K562 (cell line): Measurements from ENCODE around the gene HRCT1.

Experiments
- ATF1 ChIP-seq, 2 experiments: fragments of 450-650 bp in 1 of 2; IDR thresholded peaks; 2 replicates each; pipeline ENCODE4 v1.6.1; 2016; ENCODE audit warnings: missing compliant biosample characterization in 1 of 2, missing genetic modification characterization in 1 of 2
- BRF2 ChIP-seq: IDR thresholded peaks from 3 replicates; pipeline ENCODE4 v1.6.1; 2011; ENCODE audit warnings: borderline replicate concordance, mild to moderate bottlenecking; ENCODE audit not compliant: insufficient read length, insufficient read depth
- CHD1 ChIP-seq: fragments of 200-600 bp; sonication (generic); IDR thresholded peaks from one replicate; pipeline ENCODE4 v1.6.1; 2012; ENCODE audit warnings: mild to moderate bottlenecking, moderate library complexity, low read length, inconsistent platforms
- CTCF ChIP-seq, 3 experiments: IDR thresholded peaks in 2 of 3; conservative IDR thresholded peaks in 1 of 3; 2 replicates each; pipeline ENCODE4 v1.5.1; 2011 to 2012; ENCODE audit warnings: low read length in 3 of 3, mild to moderate bottlenecking in 3 of 3, control low read depth in 2 of 3, improper control_type of control experiment in 1 of 3, inconsistent platforms in 1 of 3, low read depth in 1 of 3, mixed read lengths in 1 of 3, moderate library complexity in 1 of 3; ENCODE audit not compliant: insufficient read depth in 2 of 3
- HIVEP1 ChIP-seq: fragments of 250-450 bp; sonication (Bioruptor Pico); IDR thresholded peaks from 2 replicates; pipeline ENCODE4 v1.4.0; 2020; ENCODE audit warnings: mild to moderate bottlenecking
- POLR2AphosphoS5 ChIP-seq: IDR thresholded peaks from 2 replicates; pipeline ENCODE4 v1.6.1; 2011; ENCODE audit warnings: mild to moderate bottlenecking, low read depth, low read length, moderate library complexity; ENCODE audit not compliant: control insufficient read depth, insufficient read depth
- RAD21 ChIP-seq, 2 experiments: fragments of 250-450 bp in 1 of 2; fragments of 450-650 bp in 1 of 2; sonication (Bioruptor Pico) in 1 of 2; formaldehyde crosslinking in 1 of 2; IDR thresholded peaks in 1 of 2; conservative IDR thresholded peaks in 1 of 2; 2 replicates each; pipeline versions ENCODE4 v1.4.0 to v1.8.0; 2020 to 2022; ENCODE audit warnings: mild to moderate bottlenecking in 2 of 2, moderate library complexity in 1 of 2
- TCF7L2 ChIP-seq: fragments of 150-350 bp; IDR thresholded peaks from 2 replicates; pipeline ENCODE4 v1.6.1; 2016; ENCODE audit warnings: low read depth, mild to moderate bottlenecking, low read length, moderate library complexity
- TEAD4 ChIP-seq, 2 experiments: sonication (generic) in 1 of 2; formaldehyde crosslinking in 1 of 2; IDR thresholded peaks; 2 replicates each; pipeline versions ENCODE4 v1.6.1 to v1.8.0; 2012 to 2022; ENCODE audit warnings: borderline replicate concordance in 1 of 2, inconsistent platforms in 1 of 2, low read length in 1 of 2, mild to moderate bottlenecking in 1 of 2, missing genetic modification reagents in 1 of 2
- ZC3H4 ChIP-seq: sonication (generic); formaldehyde crosslinking; IDR thresholded peaks from 2 replicates; pipeline ENCODE4 v1.9.0; 2021; ENCODE audit warnings: missing genetic modification reagents, borderline replicate concordance
- ZNF282 ChIP-seq: sonication (generic); formaldehyde crosslinking; IDR thresholded peaks from 2 replicates; pipeline ENCODE4 v1.8.1; 2023; ENCODE audit warnings: missing genetic modification reagents
- ZNF589 ChIP-seq: fragments of 200-800 bp; sonication (Bioruptor generic); IDR thresholded peaks from 2 replicates; pipeline ENCODE4 v1.6.1; 2016; ENCODE audit warnings: low read depth, missing genetic modification characterization, missing compliant biosample characterization
- TF ChIP-seq, protein P1 (sequence below): fragments of 450-650 bp; IDR thresholded peaks from 2 replicates; pipeline ENCODE4 v1.6.1; 2016; ENCODE audit warnings: antibody characterized with exemption

- TF ChIP-seq, protein P1, sequence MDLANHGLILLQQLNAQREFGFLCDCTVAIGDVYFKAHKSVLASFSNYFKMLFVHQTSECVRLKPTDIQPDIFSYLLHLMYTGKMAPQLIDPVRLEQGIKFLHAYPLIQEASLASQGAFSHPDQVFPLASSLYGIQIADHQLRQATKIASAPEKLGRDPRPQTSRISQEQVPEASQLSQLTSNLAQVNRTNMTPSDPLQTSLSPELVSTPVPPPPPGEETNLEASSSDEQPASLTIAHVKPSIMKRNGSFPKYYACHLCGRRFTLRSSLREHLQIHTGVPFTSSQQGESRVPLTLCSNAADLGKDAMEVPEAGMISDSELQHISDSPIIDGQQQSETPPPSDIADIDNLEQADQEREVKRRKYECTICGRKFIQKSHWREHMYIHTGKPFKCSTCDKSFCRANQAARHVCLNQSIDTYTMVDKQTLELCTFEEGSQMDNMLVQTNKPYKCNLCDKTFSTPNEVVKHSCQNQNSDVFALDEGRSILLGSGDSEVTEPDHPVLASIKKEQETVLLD: no peak
- TF ChIP-seq TEAD4 (IDR thresholded peaks at IDR 0.05; ENCODE audit: low read length) (no peak), TEAD4 (CRISPR knock-in tag; IDR thresholded peaks at IDR 0.05; ENCODE audit: borderline replicate concordance) (no peak), ZC3H4 (CRISPR knock-in tag) (no peak), CTCF (IDR thresholded peaks at IDR 0.05 in 2 of 3, conservative IDR thresholded peaks at IDR 0.05 in 1 of 3; ENCODE audit: insufficient read depth in 2 of 3, low read depth in 1 of 3, low read length in 3 of 3) (no peak), HIVEP1 (CRISPR knock-in tag) (no peak), TCF7L2 (no peak), ATF1 (CRISPR knock-in tag; IDR thresholded peaks at IDR 0.05) (no peak), ATF1 (tag; IDR thresholded peaks at IDR 0.05) (no peak), ZNF282 (CRISPR knock-in tag) (no peak), CHD1 (no peak), BRF2 (no peak), RAD21 (CRISPR knock-in tag; conservative IDR thresholded peaks at IDR 0.05 in 1 of 2, IDR thresholded peaks at IDR 0.05 in 1 of 2) (no peak), POLR2AphosphoS5 (no peak), ZNF589 (CRISPR knock-in tag) (no peak)
Measured at GRCh38 chr9:35867538-35867937, 38.5 kb upstream of the HRCT1 start.
